GM19238 (cell line): Measurements from ENCODE around the gene PTPRM.

Experiments used
- DNase-seq: peaks from one replicate; pipeline ENCODE4 v3.0.0; 2011; ENCODE audit warnings: low spot score; ENCODE audit not compliant: insufficient read length

PTPRM gene

DNA sequence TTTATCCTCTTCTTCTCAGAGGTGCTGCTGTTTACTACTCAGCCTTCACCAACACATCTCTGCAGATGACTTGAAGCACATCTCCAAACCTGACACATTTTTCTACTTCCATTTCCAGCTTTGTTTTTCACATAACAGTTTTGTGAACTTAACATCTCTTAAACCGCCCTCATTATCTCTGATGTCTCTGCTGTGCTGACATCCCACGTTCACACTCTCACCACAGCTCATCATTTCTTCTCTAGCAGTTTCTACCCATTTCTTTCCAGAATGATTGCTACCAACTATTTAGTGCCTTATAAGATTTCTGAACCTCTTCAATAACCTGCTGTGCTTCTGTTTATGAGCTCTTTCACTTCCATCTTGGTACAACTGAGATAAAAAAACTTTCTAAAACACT is 238.0 kb downstream of the PTPRM start:
- DNase-seq: no peak

DNA sequence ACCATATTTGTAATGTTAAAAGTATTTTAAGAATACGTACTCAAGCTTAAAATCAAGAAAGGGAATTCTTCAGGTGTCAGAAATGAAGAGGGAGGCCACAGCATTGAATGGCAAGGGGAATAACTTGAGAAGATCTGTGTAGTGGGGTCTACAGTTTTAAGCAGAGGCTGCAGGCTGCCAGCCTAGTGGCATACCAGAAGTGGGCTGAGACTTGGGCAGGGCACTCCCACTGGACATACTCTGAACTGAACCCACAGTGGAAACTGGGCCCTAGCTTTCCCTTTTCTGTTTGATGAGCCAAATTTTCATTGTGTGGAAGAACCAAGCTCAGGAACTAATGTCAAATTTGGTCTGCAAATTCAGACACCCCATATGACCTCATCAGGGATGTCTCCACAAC is 238.8 kb downstream of the PTPRM start:
- no peak for DNase-seq

DNA sequence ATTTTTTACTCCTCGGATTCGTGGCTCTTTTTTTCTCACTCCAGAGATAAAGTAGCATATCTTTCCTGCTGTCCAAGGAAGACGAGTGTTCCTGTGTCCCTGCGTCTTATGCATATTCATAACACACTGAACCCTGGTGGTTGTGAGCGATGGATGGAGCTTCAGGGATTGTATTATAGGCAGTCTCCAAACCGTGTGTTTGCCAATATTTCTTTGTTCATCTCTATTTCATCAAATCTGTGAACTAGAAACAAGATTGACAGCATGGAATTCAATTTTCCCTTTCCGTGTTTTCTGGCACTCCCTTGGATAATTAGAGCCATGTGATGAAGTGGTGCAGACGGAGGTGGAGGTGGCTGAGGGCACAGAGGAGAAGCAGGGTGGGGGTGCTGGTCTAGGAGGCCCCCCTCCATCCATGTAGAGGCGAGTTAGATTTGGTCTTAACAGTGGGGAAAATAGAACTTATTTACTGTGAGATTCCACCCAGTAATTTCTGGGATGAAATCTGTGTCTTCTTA is 240.9 kb downstream of the PTPRM start:
- no peak for DNase-seq

DNA sequence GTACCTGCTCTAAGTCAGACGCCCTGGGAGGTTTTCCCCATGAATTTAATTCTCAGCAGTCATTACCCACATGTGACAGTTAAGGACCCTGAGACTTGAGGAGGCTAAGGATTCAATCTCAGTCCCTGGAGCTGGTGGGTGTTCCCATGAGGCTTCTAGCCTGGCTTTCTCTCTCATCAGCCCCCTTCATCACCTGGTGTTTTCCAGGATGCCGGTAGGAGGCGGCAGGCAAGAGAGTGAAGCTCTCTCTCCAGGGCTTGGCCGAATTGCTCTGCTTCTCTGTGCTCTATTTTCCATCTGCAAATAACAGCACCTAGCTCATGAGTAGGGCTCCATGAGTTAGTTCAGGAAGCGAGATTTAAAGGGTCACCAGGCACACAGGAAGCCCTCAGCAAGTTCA is 241.9 kb downstream of the PTPRM start:
- DNase-seq: no peak

DNA sequence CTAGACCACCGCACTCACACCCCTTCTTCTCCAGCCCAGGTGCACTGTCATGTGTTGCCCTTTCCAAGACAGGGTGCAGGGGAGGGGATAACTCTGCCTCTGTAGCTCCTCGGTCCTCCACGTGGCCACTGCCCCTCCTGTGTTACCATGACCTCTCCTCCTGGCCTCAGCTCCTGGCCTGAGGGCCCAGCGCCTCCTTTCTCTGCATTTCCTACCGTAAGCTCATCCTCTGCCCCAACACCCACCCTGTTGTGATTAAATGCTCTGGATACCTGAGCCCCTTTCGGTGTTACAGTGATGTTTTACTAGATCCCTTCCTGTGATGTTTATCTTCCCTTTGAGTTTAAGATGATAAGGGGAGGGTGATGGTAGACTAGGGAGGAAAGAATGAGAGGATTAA is 242.3 kb downstream of the PTPRM start:
- DNase-seq: no peak

DNA sequence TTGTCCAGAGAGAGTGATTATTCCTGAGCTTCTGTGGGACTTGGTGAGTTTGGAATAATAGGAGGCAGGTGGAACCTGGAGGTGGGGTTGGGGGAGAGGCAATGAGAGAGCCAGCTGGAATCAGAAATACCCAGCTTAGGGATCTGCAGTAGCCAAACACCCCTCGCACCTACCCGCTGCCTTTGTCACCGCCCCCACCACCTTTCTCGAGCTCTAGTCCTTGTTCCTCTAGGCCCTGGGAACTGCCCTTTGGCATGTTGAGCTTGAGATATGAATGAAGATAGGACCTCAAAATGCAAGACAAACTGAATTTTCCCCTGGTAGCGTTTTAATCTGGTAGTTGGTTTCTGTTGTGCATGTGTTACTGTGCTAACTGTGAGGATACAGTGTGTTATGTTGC is 242.9 kb downstream of the PTPRM start:
- DNase-seq: no peak

DNA sequence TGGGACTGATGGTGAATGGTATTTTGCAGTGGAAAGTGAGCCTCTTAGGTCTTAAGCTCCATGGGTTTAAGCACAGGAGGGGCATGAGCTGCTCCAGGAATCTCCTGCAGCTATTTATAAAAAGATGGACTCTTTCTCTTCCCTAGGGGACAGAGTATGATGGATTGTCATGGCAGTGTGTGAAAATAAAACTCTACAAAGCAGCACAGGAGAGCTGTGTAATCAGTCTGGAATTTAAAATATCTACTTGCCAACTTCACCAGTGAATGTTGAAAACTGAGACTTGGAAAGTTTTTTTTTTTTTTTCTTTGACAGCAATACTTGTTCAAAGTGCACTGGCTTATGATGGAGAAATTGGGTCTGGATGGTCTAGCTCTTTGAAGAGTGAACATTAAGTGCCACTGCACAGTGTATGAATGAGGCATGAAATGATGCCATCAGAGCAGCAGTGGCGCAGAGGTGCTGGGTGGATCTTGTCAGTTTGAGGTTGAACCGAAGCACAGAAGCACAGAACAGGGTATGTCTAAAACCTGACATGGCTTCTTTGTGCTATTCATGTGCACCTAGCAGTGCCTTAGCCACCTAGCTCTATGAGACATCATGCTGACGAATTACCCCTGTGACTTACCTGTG is 245.4 kb downstream of the PTPRM start:
- no peak for DNase-seq

DNA sequence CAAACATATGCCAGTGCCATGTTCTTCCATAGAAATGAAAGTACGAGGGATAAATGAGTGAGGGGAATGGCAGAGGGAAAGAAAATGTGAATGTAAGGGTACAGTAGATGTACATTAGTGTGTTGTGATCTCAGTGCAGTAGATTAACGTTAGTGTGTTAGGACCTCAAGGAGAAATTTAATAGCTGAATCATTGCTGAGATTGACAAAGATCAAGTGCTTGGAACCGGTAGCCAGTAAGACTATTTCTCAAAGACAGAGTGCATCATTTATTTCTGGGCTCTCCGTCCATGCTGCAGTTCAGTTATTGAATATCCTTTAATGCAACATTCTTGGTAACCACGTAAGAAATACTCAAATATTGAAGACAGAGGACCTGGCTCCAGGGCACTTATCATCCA is 246.0 kb downstream of the PTPRM start:
- no peak for DNase-seq

DNA sequence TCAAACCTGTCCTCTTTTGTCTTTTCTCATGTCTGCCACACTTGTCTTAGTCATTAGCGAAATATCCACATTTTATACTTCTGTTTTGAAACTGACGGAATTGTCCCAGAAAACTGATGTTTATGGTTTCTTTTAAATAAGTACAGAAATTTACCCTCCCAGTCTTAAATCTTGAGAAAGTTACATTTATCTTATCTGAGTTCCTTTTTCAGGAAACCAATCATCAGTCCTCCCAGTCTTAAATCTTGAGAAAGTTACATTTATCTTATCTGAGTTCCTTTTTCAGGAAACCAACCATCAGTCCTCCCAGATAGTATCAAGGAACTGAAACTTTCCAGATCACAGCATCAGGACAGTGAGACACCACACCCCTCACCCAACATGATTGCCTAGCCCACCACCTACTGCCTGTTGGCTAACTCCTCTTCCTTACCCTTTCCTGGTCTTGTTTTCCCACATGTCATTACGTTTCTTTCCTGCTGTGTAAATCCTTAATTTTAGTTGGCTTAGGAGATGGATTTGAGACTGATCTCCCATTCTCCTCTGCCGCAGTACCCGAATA is 247.7 kb downstream of the PTPRM start:
- no peak for DNase-seq

DNA sequence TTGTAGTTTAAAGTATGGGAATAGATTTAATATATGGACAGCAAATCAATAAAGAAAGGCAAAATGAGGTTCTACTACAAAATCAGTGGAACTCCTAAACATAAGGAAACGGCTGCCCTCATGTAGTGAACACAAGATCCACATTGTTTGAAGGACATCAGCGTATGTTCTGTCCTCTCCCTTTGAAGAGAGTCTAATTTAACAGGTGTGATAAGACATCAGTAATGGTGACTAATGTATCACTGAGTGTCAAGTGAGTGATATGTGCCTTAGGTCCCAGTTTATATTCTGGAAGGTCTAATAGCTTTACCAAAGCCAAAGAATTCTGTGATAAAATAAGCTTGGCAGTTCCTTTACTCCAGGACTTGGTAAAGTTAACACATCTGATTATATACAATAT is 248.7 kb downstream of the PTPRM start:
- DNase-seq: no peak

DNA sequence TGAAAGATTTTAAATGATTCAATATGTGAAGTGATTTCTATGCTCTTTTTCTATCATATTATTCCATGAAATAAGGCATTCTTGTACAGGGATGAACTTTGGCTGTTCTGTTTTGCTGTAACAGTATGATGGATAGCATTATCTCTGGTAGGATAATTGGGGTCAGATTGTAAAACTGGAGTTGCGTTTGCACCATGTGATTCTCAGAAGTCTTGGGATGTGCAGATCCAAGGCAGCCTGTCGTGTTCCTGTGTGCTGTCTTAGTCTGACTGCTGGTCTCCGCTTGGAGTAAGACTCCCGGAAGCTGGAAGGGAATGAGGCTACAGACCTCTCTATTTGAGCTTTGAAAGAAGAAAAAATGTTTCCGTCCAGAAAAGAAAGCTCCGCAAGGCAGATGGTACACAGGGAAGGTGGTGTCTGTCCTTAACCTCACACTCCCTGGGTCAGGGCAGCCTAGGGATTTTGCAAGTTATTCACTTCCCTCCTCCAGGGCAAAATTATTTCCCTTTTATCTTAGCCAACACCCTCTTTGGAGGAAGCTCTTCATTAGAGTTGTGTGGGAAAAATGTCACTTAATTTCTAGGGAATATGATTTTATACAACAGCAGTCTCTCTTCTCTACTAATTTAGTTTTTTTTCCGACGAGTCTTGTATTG is 250.6 kb downstream of the PTPRM start:
- no peak for DNase-seq

DNA sequence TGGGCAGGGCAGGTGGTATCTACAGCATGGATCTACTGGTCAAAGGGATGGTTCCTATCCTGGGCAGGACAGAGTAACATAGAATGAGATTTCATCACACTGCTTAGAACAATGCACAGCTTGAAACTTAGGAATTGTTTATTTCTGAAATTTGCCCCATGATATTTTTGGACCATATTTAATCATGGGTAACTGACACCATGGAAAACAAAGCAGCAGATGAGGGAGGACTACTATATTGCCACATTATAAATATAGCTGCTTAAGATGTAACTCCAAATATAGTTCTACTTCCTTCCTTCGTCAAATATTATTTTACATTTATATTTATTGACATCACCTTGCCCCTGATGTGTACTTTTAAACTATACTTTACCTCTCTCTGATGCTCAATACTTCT is 254.7 kb downstream of the PTPRM start:
- no peak for DNase-seq

DNA sequence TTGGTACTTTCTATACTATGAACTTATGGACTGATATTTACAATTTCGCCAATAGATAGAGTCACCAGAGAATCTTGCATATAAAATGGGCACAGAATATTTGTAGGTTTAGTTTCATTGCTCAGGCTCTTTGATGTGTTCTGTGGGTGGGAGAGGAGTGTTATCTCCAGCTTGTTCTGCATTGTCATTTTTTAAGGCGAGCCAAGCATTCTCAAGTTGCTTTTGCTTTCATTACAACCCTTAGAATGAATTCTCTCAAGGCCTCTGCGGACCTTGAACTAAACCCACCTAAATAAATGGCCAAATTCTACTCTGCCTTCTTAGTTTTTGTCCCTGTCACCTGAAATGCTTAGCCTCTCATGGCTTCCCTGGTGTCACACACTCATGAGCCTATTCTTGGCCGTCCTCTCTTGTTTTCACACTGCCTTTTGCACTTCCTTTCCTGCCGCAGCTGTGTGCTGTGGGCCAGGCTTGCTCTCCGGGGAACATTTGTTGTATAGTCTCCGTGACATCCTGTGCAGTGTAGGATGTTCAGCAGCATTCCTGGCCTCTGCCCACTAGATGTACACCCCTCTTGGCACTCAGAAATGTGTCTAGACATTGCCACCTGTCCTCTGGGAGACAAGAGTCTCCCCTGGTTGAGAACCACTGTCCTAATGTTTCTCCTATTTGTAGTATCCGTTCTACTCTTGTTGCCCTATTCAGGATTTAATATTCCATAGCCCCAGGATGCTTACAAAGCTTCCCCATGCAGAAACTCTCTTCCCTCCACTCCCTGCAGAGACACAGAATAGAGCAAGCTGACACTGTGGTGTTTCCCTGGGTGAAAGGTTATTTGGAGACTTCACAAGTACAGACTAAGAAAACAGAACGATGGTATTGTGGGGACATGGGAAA is 255.6 kb downstream of the PTPRM start:
- DNase-seq: no peak

DNA sequence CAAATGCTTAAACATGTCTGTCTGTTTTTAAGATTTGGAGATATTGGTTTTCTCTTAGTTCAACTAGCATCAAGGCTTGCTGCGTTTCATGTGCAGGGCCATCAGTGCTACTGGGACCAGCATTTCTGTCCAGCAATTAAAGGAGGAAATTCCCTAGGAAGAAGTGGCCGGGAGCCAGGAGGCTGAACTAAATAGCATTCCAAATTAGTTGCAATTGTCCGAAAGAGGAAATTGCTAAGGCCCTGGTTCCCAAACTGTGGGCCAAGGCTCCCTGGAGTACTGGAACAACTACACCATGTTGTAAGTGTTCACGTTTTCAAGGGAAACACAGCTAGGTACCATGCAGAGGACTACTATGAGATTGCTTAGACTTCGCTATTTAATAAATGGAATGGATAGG is 257.9 kb downstream of the PTPRM start:
- DNase-seq: no peak

DNA sequence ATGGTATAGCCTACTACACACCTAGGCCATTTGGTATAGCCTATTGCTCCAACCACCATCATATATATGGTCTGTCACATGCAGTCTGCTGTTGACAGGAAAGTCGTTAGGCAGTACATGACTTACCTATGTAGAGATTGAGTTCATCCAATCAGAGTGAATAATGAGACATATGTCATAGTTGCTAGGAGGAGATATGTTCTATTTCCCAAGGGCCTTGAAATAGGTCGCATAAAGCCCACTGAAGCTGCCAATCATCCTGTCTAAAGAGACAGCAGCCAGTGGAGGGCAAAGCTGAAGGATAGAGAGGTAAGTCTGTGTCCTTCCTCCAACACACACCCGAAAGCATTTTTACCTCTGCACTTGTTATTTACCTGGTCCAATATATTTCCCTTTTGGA is 263.4 kb downstream of the PTPRM start:
- no peak for DNase-seq

DNA sequence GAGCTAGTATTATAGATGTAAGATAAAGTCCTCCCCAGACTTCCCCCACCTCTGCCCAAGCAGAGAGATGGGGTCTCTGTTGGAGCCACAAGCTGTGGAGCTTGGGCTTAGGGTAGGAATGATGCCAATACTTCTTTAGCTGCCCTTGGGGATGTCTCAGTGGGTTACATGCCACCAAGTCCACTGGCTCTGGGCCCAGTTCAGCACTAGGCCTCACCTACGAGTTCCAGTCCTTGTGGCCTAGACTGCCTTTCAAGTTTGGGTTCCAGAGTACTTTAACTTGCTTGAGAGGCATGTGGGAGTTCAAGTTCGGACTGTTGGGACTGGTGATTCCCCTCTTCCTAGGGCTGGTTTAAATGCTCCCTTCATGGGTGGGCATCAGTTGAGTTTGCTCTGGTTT is 272.4 kb downstream of the PTPRM start:
- DNase-seq: no peak

DNA sequence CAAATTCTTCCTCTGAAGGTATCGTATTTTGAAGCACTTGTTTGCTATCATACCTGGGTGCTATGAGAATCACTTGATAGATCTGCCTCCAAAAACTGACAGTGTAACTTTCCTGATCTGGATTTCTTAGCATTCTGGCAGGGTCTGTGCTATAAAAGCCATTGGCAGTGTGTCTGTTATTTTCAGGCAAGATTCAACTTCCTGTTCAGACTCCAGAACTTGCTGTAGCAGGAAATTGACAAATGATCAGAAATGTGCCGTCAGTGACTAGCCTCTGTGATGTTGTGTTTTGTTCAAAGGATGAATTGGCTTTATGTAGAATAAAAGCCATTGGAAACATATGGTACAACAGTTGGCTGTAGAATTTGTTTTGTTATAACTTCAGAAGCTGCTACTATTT is 273.3 kb downstream of the PTPRM start:
- no peak for DNase-seq

DNA sequence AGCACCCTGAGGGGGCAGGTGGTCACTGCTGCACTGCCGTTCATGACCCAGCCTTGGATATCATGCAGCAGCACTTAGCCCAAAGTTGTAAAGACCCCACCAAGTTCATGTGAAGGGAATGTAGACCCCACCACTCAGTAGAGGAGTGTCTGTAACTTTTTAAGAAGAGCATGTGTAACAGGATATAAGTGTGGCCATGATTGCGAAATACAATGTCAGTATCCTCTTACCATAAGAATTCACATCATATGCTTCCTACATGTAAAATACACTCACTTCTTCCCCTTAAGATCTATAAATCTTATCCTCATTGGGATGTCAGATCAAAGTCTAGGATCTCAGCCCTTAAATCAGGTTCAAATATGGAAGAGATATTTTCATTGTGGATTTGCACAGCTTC is 276.9 kb downstream of the PTPRM start:
- DNase-seq: no peak

DNA sequence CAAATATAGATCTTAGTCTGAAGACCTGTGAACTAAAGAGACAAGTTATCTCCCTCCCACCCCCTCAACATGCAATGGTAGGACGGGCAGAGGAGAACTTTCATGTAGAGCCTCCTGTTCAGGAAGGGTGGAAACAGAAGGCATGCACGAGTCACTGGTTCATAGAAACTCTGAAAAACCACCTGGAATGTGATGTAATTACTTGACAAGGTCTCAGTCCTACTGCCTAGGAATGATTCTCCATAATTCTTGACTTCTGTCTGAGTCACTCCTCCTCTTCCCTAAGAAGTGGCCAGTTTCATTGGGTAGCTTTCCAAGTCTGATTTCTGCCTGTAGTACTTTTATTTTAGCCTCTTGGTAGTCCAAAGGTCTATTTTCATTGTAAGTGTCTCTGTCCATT is 277.3 kb downstream of the PTPRM start:
- DNase-seq: no peak

DNA sequence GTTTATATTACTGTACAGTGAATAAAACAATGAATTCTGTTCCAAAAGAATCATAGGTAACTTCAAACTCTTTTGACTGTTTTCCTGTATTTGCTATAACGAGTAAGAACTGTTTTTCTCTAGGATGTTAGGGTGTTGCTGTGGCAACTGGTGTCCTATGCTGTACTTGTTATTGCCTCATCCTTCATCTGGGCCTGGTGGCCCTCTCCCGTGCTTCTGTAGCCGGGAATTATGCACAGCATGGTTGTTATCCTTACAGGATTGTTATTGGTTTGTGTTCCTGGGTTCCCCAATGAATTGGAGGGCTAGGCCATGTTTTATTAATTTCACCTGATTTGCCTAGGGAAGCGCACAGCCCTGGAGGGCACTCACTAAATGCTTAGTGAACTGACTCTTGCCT is 279.2 kb downstream of the PTPRM start:
- no peak for DNase-seq

DNA sequence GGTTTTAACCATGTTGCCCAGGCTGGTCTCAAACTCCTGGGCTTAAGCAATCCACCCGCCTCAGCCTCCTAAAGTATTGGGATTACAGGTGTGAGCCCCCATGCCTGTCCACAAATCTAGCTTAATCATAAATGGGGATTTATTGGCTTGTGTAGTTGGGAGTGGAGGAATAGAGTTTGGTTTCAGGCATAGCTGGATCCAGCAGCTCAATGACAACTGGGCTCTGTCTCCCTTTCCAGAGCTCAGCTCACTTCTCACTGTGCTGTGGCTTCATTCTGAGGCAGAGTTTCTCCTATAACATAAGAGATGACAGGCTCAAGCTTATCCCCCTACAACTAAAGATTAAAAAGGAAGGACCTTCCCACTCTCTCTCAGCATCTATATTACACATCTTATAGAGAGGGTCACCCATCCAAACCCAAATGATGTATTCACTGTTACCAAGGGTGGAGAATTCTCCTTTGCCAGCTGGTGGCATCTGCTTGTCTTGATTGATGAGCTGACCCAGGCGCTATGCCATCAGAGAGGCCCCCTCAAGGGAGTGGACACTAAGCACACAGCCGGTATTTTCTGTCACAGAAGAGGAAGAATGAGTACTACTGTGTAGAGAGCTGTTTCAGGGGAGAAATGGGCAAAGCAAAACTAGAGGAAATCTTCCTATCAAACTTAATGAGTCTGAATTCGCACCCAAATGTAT is 280.4 kb downstream of the PTPRM start:
- no peak for DNase-seq

DNA sequence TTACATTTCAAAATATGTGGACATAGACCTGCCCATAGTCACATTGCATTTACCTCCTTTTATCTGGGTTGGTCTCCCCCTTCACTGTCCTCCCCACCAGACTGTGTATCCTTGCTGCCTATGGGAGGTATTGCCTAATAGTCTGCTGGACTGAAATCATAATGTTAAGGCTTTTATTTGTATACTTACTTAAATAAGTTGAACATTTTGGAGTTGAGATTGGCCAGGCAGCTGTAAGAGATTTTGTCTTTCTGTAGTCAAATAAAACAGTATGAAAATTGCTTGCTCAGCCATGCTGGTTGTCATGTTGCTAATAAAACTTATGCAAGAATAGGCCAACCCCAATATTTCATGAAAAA is 280.9 kb downstream of the PTPRM start:
- DNase-seq: no peak
